Gastroesophageal sphincter (tissue), 3 donors: ENCODE measurements around the gene PCDHA13.

Experiments
- CTCF ChIP-seq, 4 experiments: fragments of 200-600 bp in 2 of 4; fragments of 450-650 bp in 2 of 4; sonication (generic) in 1 of 4; IDR thresholded peaks; one replicate each; pipeline ENCODE4 v1.5.1; 2017 to 2019; ENCODE audit warnings: antibody characterized with exemption in 4 of 4, mild to moderate bottlenecking in 2 of 4, moderate library complexity in 2 of 4
- EP300 ChIP-seq: sonication (generic); formaldehyde crosslinking; IDR thresholded peaks from one replicate; pipeline ENCODE4 v1.6.1; 2017; ENCODE audit warnings: antibody characterized with exemption, mild to moderate bottlenecking

- peak in 1 of 4 experiments; percentile 37 for TF ChIP-seq CTCF (IDR thresholded peaks at IDR 0.05)
- TF ChIP-seq EP300: no peak
Observed at GRCh38 chr5:140875085-140876065, 6.5 kb upstream of the PCDHA13 start, which contains the start of gene PCDHA12.
